ENCODE measurements around the gene RASGRP2. TPM values are rescaled to one million over a fixed set of nuclear protein-coding genes. Genes with fewer than 3 reads are reported as not detected.

RASGRP2 gene
- total and polyA plus RNA-seq, 2 donors (not counting 3 experiments of a cell fraction or from before 2014, with no cell fraction given), result 1.2 to 2.3 TPM

DNA sequence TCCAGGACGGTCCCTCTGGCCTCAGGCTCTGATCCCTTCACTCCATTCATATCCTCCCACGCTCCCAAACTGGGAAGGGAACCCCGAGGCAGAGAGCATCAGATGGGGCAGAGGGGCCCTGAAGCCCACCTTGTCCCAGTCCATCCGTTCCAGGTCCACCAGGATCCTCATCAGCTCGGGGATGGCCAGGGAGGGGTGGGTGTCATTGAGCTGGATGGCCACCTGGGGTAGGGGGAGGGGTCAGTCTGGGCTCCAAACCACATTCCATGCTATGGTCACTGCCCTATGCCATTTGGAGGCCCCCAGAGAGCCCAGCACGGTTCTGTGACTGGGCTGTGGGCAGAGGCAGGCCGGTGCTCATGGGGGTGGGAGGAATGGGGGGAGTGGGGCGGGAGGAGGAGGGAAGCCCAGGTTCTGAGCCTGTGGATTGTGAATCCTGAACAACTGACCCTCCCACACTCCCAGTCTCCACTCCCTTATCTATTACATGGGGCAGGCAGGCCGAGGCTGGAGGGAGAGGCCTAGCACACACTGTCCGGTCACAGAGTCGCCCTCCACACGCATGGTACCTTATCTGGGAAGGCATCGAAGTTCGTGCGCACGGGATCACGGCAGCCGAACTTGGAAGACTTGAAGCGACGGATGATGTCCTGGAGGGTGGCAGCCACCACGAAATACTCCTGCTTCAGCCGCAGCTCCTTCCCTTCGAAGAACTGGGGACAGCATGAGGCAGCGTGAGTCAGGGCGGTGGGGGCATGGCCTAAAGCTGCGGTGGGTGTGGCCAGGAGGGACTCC, 10.4 kb upstream of the RASGRP2 start:
- intact Hi-C loops (cut with micrococcal nuclease), result no loop called here
- H3K4me3 ChIP-seq (replicated peaks in 1 of 3; ENCODE audit: insufficient read depth in 1 of 3, low read depth in 1 of 3, low read length in 3 of 3), result no peak overlapping the region
- CTCF ChIA-PET, result no interaction called here
- no peak overlapping the region for H3K4me2 ChIP-seq (ENCODE audit: insufficient read depth, low read length)
- no peaks in the 10 kb centered on the region for H3K36me3 ChIP-seq (ENCODE audit: control insufficient read depth in 2 of 2, extremely low read depth in 1 of 2, insufficient read depth in 2 of 2, low read length in 2 of 2)
- POLR2A ChIA-PET, result no interaction called here
- H3K9me1 ChIP-seq (replicated peaks; ENCODE audit: control insufficient read depth, extremely low read depth, insufficient read depth, low read length), result no peaks in the 10 kb centered on the region
- dilution Hi-C loops (cut with MboI; ENCODE audit: extremely low pct_ligation_motif_present, low sequenced_read_pairs), result no loop called here
- FAIRE-seq (no peak), DNase-seq (ENCODE audit: low read depth, low spot score) (no peak)
- no peaks in the 10 kb centered on the region for H3K9me3 ChIP-seq (replicated peaks; ENCODE audit: control insufficient read depth, insufficient read depth, low read length)
- H3K79me2 ChIP-seq (ENCODE audit: control insufficient read depth, insufficient read depth, low read length), result no peaks in the 10 kb centered on the region
- TF ChIP-seq MYC (IDR thresholded peaks at IDR 0.05; ENCODE audit: low read depth, low read length) (no peak), POLR2A (IDR thresholded peaks at IDR 0.05; ENCODE audit: low read depth, low read length) (no peak), POLR2AphosphoS5 (IDR thresholded peaks at IDR 0.05; ENCODE audit: insufficient read depth, low read depth, low read length) (no peak), EZH2 (IDR thresholded peaks at IDR 0.05; ENCODE audit: borderline replicate concordance, low read depth, low read length, severe bottlenecking) (no peak), JUN (IDR thresholded peaks at IDR 0.05; ENCODE audit: borderline replicate concordance, insufficient read depth, insufficient read length, low read depth) (no peak), GATA2 (IDR thresholded peaks at IDR 0.05; ENCODE audit: insufficient read depth, insufficient read length, low read depth, low read length) (no peak), FOS (IDR thresholded peaks at IDR 0.05; ENCODE audit: borderline replicate concordance, insufficient read depth, low read length) (no peak)
- TF ChIP-seq, protein P1, sequence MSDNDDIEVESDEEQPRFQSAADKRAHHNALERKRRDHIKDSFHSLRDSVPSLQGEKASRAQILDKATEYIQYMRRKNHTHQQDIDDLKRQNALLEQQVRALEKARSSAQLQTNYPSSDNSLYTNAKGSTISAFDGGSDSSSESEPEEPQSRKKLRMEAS (IDR thresholded peaks at IDR 0.05; ENCODE audit: insufficient read depth, insufficient read length), result no peak
- H3K27ac ChIP-seq (ENCODE audit: insufficient read depth, low read depth, low read length), result no peak overlapping the region
- no peaks in the 10 kb centered on the region for H3K27me3 ChIP-seq (ENCODE audit: control insufficient read depth in 2 of 2, insufficient read depth in 2 of 2, low read length in 2 of 2)
- H4K20me1 ChIP-seq (replicated peaks; ENCODE audit: control insufficient read depth, extremely low read depth, insufficient read depth, low read length), result no peaks in the 10 kb centered on the region
- H2AFZ ChIP-seq (ENCODE audit: low read depth, low read length), result no peak overlapping the region
- no peaks in the 10 kb centered on the region for H3K4me1 ChIP-seq (ENCODE audit: control insufficient read depth, extremely low read depth, insufficient read depth, low read length)
- H3K9ac ChIP-seq (replicated peaks; ENCODE audit: extremely low read depth, insufficient read depth, low read length), result no peak overlapping the region
- BruUV-seq (replicated peaks), result no TSS peak
